ENCODE data around the gene ANKRD24.
"Not testable (repeated sequence)": the region's sequence is repeated elsewhere in the genome, so short reads cannot be mapped to it uniquely, and the experiment has no call there.

The ANKRD24 gene

DNA sequence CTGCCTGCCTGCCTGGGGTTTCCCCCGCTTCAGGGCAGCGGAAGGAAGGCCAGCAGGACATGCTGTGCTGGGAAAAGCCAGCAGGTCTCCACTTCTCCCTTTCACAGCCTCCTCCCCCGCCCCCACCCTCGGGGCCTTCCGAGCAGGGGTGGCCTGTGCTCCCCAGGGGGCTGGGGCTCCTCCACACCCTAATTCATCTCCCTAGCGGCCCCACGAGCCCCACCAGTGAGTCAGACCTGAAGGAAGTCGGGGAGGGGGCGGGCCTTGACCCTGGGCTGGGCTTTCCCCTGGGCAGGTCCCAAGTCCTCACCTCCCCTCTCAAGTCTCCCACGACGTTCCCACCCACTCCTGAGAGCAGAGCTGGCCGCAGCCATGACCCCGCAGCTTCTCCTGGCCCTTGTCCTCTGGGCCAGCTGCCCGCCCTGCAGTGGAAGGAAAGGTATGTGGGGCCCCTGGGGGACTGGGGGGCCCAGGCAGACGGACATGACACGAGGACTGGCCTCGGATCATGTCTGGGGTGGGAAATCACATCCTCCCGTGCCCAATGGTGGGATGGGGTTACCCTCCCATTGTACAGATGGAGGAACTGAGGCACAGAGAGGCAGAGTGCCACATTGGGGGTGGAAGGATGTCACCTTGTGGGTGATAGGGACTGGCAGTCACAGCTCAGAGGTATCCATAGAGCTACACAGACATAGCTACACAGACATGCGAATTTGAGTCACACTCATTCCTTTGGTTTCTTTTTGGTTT lies 46.9 kb downstream of the ANKRD24 start, which contains the start of gene EBI3:
Gene EBI3 (plus strand): TSS at position 345 of the 753 bp plus-strand sequence. CDS start 28 bp downstream, at position 373.
- no peaks in the 10 kb centered on the region for H3K9me3 ChIP-seq (ENCODE audit: control insufficient read depth in 2 of 2, low read length in 2 of 2)
- H3K27ac ChIP-seq (ENCODE audit: low read depth in 2 of 2, low read length in 2 of 2): no peak within 1 kb of the TSS
- peak within 1 kb of the TSS in 1 of 2 donors; percentile 45 for H3K4me3 ChIP-seq (ENCODE audit: low read length in 2 of 2)
- H3K9ac ChIP-seq (ENCODE audit: low read depth in 1 of 2, low read length in 2 of 2): no peak within 1 kb of the TSS
- H3K36me3 ChIP-seq (ENCODE audit: control insufficient read depth in 2 of 2, insufficient read depth in 2 of 2, low read length in 2 of 2): no peaks in the 10 kb centered on the region
- H3K4me1 ChIP-seq (ENCODE audit: control insufficient read depth in 2 of 2, insufficient read depth in 2 of 2, low read length in 2 of 2): no peaks in the 10 kb centered on the region
- H3K27me3 ChIP-seq (ENCODE audit: control insufficient read depth in 2 of 2, insufficient read depth in 2 of 2, low read length in 2 of 2): peaks cover 5 to 21% of the 10 kb centered on the region in 2 donors

DNA sequence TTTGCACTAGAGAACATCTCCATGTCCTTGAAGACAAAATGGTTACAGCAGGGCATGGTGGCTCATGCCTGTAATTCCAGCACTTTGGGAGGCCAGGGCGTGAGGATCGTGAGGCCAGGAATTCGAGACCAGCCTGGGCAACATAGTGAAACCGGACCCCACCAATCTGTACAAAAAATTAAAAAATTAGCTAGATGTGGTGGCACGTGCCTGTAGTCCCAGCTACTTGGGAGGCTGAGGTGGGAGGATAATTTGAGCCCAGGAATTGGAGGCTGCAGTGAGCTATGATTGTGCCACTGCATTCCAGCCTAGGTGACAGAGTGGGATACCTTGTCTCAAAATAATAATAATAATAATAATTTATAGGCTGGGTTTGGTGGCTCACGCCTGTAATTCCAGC lies 47.7 kb downstream of the ANKRD24 start:
- peaks cover 5 to 18% of the 10 kb centered on the region in 2 donors for H3K27me3 ChIP-seq (ENCODE audit: control insufficient read depth in 2 of 2, insufficient read depth in 2 of 2, low read length in 2 of 2)
- not testable (repeated sequence) for H3K4me3 ChIP-seq (ENCODE audit: low read length in 2 of 2); H3K9me3 ChIP-seq (ENCODE audit: control insufficient read depth in 2 of 2, low read length in 2 of 2)

DNA sequence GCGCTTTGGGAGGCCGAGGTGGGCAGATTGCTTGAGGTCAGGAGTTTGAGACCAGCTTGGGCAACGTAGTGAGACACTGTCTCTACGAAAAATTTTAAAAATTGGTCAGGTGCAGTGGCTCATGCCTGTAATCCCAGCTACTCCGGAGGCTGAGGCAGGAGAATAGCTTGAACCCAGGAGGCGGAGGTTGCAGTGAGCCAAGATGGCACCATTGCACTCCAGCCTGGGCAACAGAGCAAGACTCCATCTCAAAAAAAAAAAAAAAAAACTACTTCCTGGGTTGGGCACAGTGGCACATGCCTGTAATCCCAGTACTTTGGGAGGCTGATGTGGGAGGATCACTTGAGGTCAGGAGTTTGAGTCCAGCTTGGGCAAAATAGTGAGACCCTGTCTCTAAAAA lies 49.0 kb downstream of the ANKRD24 start:
- H3K4me1 ChIP-seq (ENCODE audit: control insufficient read depth in 2 of 2, insufficient read depth in 2 of 2, low read length in 2 of 2); H3K9ac ChIP-seq (ENCODE audit: low read depth in 1 of 2, low read length in 2 of 2); H3K27ac ChIP-seq (ENCODE audit: low read depth in 2 of 2, low read length in 2 of 2); H3K4me3 ChIP-seq (ENCODE audit: low read length in 2 of 2); H3K9me3 ChIP-seq (ENCODE audit: control insufficient read depth in 2 of 2, low read length in 2 of 2); H3K36me3 ChIP-seq (ENCODE audit: control insufficient read depth in 2 of 2, insufficient read depth in 2 of 2, low read length in 2 of 2): not testable (repeated sequence)
- peaks cover 5 to 18% of the 10 kb centered on the region in 2 donors for H3K27me3 ChIP-seq (ENCODE audit: control insufficient read depth in 2 of 2, insufficient read depth in 2 of 2, low read length in 2 of 2)

More for the DNA sequence above, 47.7 kb downstream of the ANKRD24 start:
- H3K36me3 ChIP-seq (ENCODE audit: control insufficient read depth in 2 of 2, insufficient read depth in 2 of 2, low read length in 2 of 2); H3K4me1 ChIP-seq (ENCODE audit: control insufficient read depth in 2 of 2, insufficient read depth in 2 of 2, low read length in 2 of 2); H3K9ac ChIP-seq (ENCODE audit: low read depth in 1 of 2, low read length in 2 of 2); H3K27ac ChIP-seq (ENCODE audit: low read depth in 2 of 2, low read length in 2 of 2): not testable (repeated sequence)

DNA sequence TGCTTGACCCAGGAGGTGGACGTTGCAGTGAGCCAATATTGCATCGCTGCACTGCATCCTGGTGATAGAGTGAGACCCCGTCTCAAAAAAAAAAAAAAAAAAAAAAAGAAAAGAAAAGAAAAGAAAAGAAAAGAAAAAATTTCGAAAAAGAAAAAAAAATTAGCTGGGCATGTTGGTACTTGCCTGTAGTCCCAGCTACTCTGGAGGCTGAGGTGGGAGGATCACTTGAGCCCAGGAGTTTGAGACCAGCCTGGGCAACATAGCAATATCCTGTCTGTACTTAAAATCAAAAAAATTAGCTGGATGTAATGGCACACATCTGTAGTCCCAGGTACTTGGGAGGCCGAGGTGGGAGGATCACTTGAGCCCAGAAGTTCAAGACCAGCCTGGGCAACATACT lies 49.6 kb downstream of the ANKRD24 start:
- H3K9ac ChIP-seq (ENCODE audit: low read depth in 1 of 2, low read length in 2 of 2); H3K4me3 ChIP-seq (ENCODE audit: low read length in 2 of 2); H3K27ac ChIP-seq (ENCODE audit: low read depth in 2 of 2, low read length in 2 of 2); H3K4me1 ChIP-seq (ENCODE audit: control insufficient read depth in 2 of 2, insufficient read depth in 2 of 2, low read length in 2 of 2); H3K36me3 ChIP-seq (ENCODE audit: control insufficient read depth in 2 of 2, insufficient read depth in 2 of 2, low read length in 2 of 2); H3K9me3 ChIP-seq (ENCODE audit: control insufficient read depth in 2 of 2, low read length in 2 of 2): not testable (repeated sequence)
- peaks cover 5 to 18% of the 10 kb centered on the region in 2 donors for H3K27me3 ChIP-seq (ENCODE audit: control insufficient read depth in 2 of 2, insufficient read depth in 2 of 2, low read length in 2 of 2)

DNA sequence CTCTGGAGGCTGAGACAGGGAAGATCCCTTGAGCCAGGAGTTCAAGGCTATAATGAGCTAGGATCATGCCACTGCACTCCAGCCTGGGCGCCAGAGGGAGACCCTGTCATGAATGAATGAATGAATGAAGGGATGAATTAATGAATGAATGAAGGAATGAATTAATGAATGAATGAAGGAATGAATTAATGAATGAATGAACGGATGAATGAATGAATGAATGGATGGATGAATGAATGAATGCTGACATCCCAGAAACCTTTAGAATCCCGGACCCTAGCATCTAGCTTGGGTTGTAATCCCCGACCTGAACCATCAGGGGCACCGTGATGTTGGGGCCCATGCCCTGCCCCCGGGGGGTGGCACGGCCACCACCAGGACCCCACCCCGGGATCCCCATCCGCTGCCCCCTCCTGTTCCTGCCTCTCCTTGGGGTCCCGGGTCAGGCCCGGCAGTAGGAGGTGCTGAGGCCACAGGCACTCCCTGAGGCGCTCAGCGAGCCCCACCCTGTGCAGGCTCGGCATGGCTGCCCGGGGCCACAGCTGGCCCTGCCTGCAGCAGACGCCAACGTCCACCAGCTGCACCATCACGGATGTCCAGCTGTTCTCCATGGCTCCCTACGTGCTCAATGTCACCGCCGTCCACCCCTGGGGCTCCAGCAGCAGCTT lies 50.3 kb downstream of the ANKRD24 start:
- H3K9me3 ChIP-seq (ENCODE audit: control insufficient read depth in 2 of 2, low read length in 2 of 2): no peaks in the 10 kb centered on the region
- no peak overlapping the region for H3K4me3 ChIP-seq (ENCODE audit: low read length in 2 of 2)
- no peaks in the 10 kb centered on the region for H3K4me1 ChIP-seq (ENCODE audit: control insufficient read depth in 2 of 2, insufficient read depth in 2 of 2, low read length in 2 of 2)
- H3K27me3 ChIP-seq (ENCODE audit: control insufficient read depth in 2 of 2, insufficient read depth in 2 of 2, low read length in 2 of 2): peaks cover 5 to 16% of the 10 kb centered on the region in 2 donors
- H3K36me3 ChIP-seq (ENCODE audit: control insufficient read depth in 2 of 2, insufficient read depth in 2 of 2, low read length in 2 of 2): no peaks in the 10 kb centered on the region
- no peak overlapping the region for H3K27ac ChIP-seq (ENCODE audit: low read depth in 2 of 2, low read length in 2 of 2)
- H3K9ac ChIP-seq (ENCODE audit: low read depth in 1 of 2, low read length in 2 of 2): no peak overlapping the region

DNA sequence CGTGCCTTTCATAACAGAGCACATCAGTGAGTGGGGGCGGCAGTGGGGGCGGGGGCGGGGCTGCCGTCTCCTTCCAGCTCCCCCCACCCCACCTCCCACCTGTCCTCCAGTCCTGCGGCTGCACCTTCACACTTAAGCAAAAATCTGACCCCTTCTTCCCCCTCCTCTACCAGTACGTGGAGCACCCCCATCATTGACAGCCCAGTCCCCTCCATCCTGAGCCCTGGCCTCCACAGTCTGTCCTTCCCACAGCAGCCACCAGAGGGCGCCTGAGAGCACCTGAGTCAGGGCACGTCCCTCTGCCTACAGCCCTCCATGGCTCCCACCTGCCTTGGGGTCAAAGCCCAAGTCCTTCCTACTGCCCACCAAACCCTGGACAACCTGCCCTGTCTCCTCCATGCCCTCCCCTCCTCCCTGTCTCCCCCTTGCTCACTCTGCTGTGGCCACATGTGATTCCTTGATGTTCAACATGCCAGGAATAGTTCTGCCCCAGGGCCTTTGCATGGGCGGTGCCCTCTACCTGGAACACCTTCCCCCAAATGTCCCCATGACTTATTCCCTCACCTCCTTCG lies 50.9 kb downstream of the ANKRD24 start:
- Histone ChIP-seq H3K4me3 (ENCODE audit: low read length in 2 of 2) (no peak overlapping the region), H3K27ac (ENCODE audit: low read depth in 2 of 2, low read length in 2 of 2) (no peak overlapping the region), H3K27me3 (ENCODE audit: control insufficient read depth in 2 of 2, insufficient read depth in 2 of 2, low read length in 2 of 2) (peaks cover 5 to 13% of the 10 kb centered on the region in 2 donors), H3K9me3 (ENCODE audit: control insufficient read depth in 2 of 2, low read length in 2 of 2) (no peaks in the 10 kb centered on the region), H3K4me1 (ENCODE audit: control insufficient read depth in 2 of 2, insufficient read depth in 2 of 2, low read length in 2 of 2) (no peaks in the 10 kb centered on the region), H3K9ac (ENCODE audit: low read depth in 1 of 2, low read length in 2 of 2) (no peak overlapping the region), H3K36me3 (ENCODE audit: control insufficient read depth in 2 of 2, insufficient read depth in 2 of 2, low read length in 2 of 2) (no peaks in the 10 kb centered on the region)

DNA sequence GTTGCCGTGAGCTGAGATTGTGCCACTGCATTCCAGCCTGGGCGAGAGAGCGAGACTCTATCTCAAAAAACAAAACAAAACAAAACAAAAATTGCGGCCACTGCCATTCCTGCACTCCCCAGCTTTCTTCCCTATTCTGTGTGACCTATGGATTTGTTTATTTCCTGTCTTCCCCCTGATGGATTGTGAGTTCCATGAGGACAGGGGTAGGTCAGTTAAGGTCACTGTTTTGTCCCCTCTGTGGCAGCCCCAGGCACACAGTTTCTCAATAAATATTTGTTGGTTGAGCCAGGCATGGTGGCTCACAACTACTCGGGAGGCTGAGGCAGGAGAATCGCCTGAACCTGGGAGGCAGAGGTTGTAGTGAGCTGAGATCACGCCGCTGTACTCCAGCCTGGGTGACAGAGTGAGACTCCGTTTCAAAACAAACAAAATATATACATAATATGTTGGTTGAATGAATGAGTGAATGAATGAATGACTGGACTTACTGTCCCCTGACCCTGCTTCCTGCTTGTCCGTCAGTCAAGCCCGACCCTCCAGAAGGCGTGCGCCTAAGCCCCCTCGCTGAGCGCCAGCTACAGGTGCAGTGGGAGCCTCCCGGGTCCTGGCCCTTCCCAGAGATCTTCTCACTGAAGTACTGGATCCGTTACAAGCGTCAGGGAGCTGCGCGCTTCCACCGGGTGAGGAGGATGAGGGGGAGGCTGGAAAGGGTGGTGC lies 51.8 kb downstream of the ANKRD24 start:
- Histone ChIP-seq H3K27me3 (ENCODE audit: control insufficient read depth in 2 of 2, insufficient read depth in 2 of 2, low read length in 2 of 2) (peaks cover 4 to 6% of the 10 kb centered on the region in 2 donors), H3K4me3 (ENCODE audit: low read length in 2 of 2) (no peak overlapping the region)

DNA sequence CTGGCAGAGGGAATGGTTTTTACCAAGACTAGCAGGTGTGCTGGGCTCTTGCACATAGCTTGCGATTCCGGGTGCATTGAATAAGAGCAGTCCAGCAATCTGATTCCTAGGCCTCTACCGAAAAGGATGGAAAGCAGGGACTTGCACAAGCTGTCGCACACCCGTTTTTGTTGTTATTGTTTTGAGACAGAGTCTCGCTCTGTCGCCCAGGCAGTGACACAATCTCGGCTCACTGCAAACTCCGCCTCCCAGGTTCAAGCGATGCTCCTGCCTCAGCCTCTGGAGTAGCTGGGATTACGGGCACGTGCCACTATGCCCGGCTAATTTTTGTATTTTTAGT lies 52.3 kb downstream of the ANKRD24 start:
- Histone ChIP-seq H3K27ac (ENCODE audit: low read depth in 2 of 2, low read length in 2 of 2) (no peak overlapping the region), H3K36me3 (ENCODE audit: control insufficient read depth in 2 of 2, insufficient read depth in 2 of 2, low read length in 2 of 2) (no peaks in the 10 kb centered on the region), H3K27me3 (ENCODE audit: control insufficient read depth in 2 of 2, insufficient read depth in 2 of 2, low read length in 2 of 2) (peaks cover 0 to 2% of the 10 kb centered on the region in 2 donors), H3K9ac (ENCODE audit: low read depth in 1 of 2, low read length in 2 of 2) (no peak overlapping the region), H3K9me3 (ENCODE audit: control insufficient read depth in 2 of 2, low read length in 2 of 2) (no peaks in the 10 kb centered on the region), H3K4me1 (ENCODE audit: control insufficient read depth in 2 of 2, insufficient read depth in 2 of 2, low read length in 2 of 2) (no peaks in the 10 kb centered on the region), H3K4me3 (ENCODE audit: low read length in 2 of 2) (no peak overlapping the region)

More for the DNA sequence above, 51.8 kb downstream of the ANKRD24 start:
- Histone ChIP-seq H3K36me3 (ENCODE audit: control insufficient read depth in 2 of 2, insufficient read depth in 2 of 2, low read length in 2 of 2) (no peaks in the 10 kb centered on the region), H3K4me1 (ENCODE audit: control insufficient read depth in 2 of 2, insufficient read depth in 2 of 2, low read length in 2 of 2) (no peaks in the 10 kb centered on the region), H3K27ac (ENCODE audit: low read depth in 2 of 2, low read length in 2 of 2) (no peak overlapping the region), H3K9me3 (ENCODE audit: control insufficient read depth in 2 of 2, low read length in 2 of 2) (no peaks in the 10 kb centered on the region), H3K9ac (ENCODE audit: low read depth in 1 of 2, low read length in 2 of 2) (no peak overlapping the region)

DNA sequence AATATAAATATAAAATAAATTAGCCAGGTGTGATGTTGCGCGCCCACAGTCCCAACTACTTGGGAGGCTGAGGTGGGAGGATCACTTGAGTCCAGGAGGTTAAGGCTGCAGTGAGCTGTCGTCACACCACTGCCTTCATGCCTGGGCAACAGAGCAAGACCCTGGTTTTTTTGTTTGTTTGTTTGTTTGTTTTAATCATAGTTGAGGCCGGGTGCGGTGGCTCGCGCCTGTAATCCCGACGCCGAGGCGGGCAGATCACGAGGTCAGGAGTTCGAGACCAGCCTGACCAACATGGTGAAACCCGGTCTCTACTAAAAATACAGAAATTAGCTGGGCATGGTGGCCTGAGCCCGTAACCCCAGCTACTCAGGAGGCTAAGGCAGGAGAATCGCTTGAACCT lies 55.0 kb downstream of the ANKRD24 start:
- not testable (repeated sequence) for H3K36me3 ChIP-seq (ENCODE audit: control insufficient read depth in 2 of 2, insufficient read depth in 2 of 2, low read length in 2 of 2); H3K9ac ChIP-seq (ENCODE audit: low read depth in 1 of 2, low read length in 2 of 2); H3K27ac ChIP-seq (ENCODE audit: low read depth in 2 of 2, low read length in 2 of 2); H3K4me1 ChIP-seq (ENCODE audit: control insufficient read depth in 2 of 2, insufficient read depth in 2 of 2, low read length in 2 of 2); H3K9me3 ChIP-seq (ENCODE audit: control insufficient read depth in 2 of 2, low read length in 2 of 2); H3K4me3 ChIP-seq (ENCODE audit: low read length in 2 of 2); H3K27me3 ChIP-seq (ENCODE audit: control insufficient read depth in 2 of 2, insufficient read depth in 2 of 2, low read length in 2 of 2)

DNA sequence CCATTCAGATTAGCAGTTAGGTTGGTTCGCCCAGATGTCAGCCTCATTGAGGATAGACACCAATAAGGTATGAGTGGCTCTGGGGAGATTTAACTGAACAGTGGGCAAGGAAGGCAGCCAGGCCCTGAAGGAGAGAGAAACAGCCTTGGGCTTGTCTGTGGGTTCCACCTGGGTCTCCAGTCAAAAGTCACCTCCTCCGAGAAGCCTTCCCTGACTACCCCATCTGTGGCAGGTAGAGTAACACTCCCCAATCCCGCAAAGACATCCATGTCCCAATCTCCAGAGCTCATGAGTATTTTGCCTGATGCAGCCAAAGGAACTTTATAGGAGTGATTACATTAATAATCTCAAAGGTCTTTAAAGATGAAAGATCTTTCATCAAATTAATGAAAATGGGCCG lies 56.3 kb downstream of the ANKRD24 start:
- Histone ChIP-seq H3K4me1 (ENCODE audit: control insufficient read depth in 2 of 2, insufficient read depth in 2 of 2, low read length in 2 of 2) (no peaks in the 10 kb centered on the region), H3K4me3 (ENCODE audit: low read length in 2 of 2) (no peak overlapping the region), H3K36me3 (ENCODE audit: control insufficient read depth in 2 of 2, insufficient read depth in 2 of 2, low read length in 2 of 2) (no peaks in the 10 kb centered on the region), H3K9ac (ENCODE audit: low read depth in 1 of 2, low read length in 2 of 2) (no peak overlapping the region), H3K9me3 (ENCODE audit: control insufficient read depth in 2 of 2, low read length in 2 of 2) (peaks cover 2 to 4% of the 10 kb centered on the region in 2 donors), H3K27me3 (ENCODE audit: control insufficient read depth in 2 of 2, insufficient read depth in 2 of 2, low read length in 2 of 2) (peaks cover 0 to 2% of the 10 kb centered on the region in 2 donors), H3K27ac (ENCODE audit: low read depth in 2 of 2, low read length in 2 of 2) (no peak overlapping the region)

Data from mucosa of rectum (tissue), 2 donors.